GM12873 (cell line): ENCODE data around the gene CDKAL1.

Experiments used
- CTCF ChIP-seq: IDR thresholded peaks from 2 replicates; pipeline ENCODE4 v1.5.1; 2012; ENCODE audit warnings: low read depth, mild to moderate bottlenecking, moderate library complexity, low read length, control low read depth; ENCODE audit not compliant: insufficient read depth; ENCODE audit errors: missing control alignments

The CDKAL1 gene

GRCh38 chr6:21259660-21260059 lies 725.4 kb downstream of the CDKAL1 start:
- TF ChIP-seq CTCF: no peak

- TF ChIP-seq CTCF: no peak
Observed at GRCh38 chr6:21262504-21262903, 728.2 kb downstream of the CDKAL1 start.

- TF ChIP-seq CTCF: no peak
Observed at GRCh38 chr6:21263531-21264287, 729.5 kb downstream of the CDKAL1 start.

GRCh38 chr6:21264288-21265033 lies 730.2 kb downstream of the CDKAL1 start:
- no peak for TF ChIP-seq CTCF

GRCh38 chr6:21265034-21265729 lies 730.9 kb downstream of the CDKAL1 start:
- no peak for TF ChIP-seq CTCF

- no peak for TF ChIP-seq CTCF
Observed at GRCh38 chr6:21265730-21266044, 731.4 kb downstream of the CDKAL1 start.

- no peak for TF ChIP-seq CTCF
Observed at GRCh38 chr6:21270636-21271201, 736.5 kb downstream of the CDKAL1 start.
